GM19193 (cell line): ENCODE results near the gene TMEM147.

Experiments
- POLR2A ChIP-seq: IDR thresholded peaks from 4 replicates; pipeline ENCODE4 v1.6.1; 2011; ENCODE audit not compliant: insufficient read depth, insufficient read length; ENCODE audit errors: extremely low read depth

TMEM147 gene

DNA sequence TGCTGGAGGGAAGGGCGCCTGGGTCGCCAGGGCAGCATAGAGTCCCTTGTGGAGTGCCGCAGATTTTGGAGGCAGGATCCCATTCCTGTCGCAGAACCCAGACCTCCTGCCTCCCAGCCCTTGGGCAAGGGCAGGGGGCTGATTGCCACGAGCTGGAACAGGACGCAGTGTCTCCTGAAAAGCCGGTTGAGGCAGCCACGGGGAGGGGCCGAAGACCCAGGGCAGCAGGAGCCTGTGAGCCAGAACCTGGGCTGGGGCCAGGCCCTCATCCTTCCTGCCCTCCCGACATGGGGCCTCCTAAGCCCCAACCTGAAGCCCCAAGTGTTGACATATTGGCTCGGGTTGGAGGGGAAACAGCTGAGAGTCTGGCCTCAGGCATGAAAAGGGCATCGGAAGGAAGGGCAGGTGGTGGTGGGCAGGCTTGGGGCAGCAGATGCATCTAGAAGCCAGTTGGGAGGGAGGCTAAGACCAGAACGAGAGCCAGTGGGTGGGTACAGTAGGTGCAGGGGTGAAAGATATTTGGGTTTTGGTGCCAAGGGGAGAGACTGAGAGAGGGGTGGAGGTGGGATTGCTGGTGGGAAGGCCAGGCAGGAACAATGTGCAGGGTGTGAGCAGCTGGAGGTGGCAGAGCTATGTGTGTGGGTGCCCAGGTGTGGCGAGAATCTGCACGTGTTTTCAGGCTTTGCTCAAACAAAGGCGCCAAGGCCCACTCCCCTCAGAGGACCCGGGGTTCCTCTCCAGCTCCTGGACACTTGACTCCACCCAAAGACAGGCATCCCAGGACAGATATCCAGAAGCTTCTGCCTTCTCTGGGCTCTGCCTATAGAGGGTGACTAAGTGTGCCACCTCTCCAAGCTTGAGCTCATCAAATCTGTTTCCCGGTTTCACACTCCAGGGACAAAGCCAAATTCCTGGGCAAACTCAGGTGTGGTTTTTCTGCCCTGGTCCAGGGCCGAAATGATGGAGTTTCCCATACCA, 15.9 kb upstream of the TMEM147 start:
- TF ChIP-seq POLR2A, result no peak

DNA sequence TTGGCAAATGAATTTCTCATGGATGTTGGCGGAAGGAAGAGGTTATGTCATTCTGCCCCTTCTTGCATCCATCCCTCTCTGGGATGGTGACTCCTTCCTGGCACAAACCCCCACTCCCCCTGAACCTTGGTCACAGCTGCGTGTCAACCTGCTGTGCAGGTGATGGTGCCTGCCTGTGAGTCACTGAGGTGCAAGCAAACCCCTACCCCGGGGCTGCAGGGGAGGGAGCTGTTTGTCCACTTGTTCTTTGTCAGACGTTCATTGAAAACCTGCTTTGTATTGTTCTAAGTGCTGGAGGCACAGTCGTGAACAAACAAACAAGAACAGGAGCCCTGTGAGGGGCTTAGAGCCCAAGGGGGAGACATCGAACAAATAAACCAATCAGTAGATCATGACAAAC, 14.1 kb upstream of the TMEM147 start:
- TF ChIP-seq POLR2A, result no peak

DNA sequence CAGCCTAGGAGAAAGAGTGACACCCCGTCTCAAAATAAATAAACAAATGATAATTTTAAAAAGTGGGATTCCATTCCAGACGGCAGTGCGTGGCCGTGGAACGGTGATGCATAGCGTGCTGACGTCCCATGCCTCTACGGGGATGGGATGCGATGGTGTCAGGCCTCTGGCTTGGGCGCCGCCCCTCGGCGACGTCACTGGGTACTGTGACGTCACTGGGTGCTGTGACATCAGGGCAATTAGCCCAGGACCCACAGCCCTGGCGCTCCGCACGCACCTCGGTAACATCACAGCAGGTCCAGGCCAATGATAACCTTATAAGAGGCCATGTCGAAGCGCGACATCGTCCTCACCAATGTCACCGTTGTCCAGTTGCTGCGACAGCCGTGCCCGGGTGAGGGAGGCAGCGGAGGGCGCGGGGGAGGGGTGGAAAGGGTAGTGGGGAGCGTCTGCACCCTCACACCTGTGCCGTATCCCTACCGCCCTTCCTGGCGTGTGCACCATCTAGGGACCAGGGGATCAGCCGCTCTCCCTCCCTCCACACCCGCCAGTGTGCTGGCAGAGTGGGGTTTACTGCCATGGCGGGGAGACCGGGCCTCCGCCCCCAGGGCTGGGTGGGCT, 12.1 kb upstream of the TMEM147 start, which contains the start of gene GAPDHS:
Gene GAPDHS (plus strand): TSS at position 256 of the 621 bp plus-strand sequence. CDS start 72 bp downstream, at position 328.
- TF ChIP-seq POLR2A, result no peak

DNA sequence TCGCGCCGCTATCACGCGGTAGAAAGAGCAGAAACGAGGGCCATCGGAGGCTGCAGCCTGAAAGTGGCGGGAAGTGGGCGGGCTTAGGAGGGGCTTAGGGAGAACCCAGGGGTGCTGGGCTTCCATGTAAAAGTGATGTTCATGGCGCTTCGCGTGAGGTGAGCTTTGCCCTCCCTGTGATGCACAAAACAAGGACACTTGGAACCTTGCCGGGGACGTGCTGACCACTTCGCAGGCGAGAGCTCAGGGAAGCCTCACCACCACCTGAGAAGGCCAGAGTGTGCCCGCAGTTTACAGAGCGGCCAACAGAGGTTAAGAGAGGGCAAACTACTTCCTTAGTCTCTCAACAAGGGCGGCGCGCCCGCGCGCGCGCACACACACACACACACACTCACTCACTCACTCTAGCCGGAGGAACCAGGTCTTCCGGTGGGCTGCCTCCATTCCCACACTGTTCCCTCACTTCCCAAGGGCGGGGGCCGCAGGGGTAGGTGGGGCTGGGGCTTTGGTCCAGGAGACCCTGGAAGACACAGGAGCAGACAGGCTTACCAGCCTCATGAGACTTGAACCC, 11.5 kb upstream of the TMEM147 start:
- no peak for TF ChIP-seq POLR2A

DNA sequence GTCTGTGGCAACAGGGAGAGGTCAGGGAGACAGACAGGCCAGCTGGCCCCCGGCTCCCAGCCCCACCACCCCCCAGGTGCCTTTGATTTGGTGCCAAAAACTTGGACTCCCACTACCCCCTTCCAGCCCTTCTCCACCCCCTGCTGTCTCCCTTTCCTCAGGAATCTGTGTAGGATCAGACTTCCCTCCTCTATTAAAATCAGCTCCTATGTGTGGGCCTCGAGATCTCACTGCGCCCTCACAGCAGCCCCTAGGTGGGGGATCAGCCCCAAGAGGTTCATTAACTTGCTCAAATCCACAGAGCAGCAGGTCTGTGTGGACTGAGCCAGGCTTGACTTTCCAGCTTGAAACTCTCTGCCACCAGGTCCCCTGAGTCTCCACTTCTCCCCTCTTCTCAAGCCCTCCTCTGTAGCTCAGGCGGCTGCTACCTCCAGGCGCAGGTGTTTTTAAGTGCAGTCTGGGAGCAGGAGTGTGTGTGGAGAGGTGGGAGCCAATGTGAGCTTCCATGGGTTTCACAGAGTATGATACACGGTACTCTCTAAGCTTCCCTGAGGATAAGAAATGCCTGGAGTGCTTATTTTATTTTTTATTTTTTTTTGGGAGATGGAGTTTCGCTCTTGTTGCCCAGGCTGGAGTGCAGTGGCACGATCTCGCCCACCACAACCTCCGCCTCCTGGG, 10.5 kb upstream of the TMEM147 start:
- TF ChIP-seq POLR2A, result no peak

DNA sequence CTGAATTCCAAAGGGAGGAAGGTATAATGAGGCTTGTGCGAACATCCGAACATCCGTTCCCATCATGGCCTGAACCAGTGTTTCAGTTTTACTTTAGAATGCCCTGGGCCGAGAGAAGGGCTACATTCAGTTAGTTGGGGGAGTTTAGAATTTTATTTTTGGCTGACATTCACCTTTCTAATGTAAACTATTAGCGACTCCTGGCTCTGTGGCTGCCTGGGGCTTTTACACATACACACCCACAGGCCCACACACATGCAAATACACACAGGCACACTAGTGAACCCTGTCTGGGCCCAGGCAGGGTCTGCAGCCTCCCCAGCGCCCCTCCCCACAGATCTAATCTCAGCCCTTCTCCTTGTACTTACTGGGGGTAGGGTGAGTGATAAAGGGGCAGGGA, 6.1 kb upstream of the TMEM147 start:
- TF ChIP-seq POLR2A, result no peak

DNA sequence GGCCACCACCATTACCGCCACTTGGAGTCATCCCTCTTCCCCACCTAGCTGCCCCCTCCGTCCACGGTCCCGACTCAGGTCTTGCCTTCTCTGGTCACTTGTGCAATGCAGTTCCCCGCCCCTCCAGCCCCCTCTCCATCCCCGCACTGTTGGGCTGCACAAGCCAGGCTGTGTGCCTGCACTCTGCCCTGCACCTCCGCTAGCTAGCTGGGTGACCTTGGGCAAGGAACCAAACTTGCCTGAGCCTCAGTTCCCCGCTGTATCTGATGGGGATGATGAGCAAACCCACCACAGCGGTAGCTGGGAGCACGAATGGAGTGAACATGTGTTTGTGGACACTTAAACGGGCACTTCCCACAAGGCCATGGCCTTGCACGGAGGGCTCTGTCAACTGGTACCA, 5.6 kb upstream of the TMEM147 start:
- TF ChIP-seq POLR2A, result no peak

DNA sequence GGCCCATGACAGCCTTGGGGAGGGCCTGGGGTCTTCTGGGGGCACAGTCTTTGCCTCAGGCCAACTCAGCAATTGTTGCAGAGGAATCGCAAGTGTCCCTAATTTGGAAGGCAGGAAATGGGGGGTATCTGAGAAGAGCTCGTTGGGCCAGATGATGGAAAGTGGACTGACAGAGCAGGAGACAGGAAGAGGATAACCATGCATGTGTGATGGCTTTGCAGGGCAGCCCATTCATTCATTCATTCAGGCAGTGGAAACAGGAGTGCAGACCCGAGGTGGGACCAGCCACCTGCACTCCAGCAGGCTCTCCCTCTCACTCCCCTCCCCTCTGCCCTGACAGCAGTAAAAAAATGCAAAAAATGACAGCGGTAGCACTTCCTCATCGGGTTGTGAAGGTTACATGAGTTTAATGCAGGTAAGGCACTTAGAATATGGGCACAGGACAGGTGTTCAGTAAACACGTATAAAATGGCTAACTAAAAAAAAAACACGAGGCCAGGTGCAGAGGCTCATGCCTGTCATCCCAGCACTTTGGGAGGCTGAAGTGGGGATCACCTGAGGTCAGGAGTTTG, 5.0 kb upstream of the TMEM147 start:
- no peak for TF ChIP-seq POLR2A

DNA sequence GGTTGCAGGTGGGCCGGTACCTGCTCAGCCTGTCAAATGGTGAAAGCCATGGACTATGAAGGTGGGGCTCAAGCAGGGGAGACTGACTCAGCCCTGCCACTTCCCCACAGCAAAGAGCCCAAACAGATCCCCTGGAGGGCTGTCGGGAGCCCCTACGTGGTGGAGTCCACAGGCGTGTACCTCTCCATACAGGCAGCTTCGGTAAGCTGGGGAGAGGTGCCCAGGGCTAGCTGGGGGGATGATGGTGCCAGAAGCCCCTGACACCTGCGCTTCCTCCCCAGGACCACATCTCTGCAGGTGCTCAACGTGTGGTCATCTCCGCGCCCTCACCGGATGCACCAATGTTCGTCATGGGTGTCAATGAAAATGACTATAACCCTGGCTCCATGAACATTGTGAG, 3.2 kb upstream of the TMEM147 start:
- no peak for TF ChIP-seq POLR2A

DNA sequence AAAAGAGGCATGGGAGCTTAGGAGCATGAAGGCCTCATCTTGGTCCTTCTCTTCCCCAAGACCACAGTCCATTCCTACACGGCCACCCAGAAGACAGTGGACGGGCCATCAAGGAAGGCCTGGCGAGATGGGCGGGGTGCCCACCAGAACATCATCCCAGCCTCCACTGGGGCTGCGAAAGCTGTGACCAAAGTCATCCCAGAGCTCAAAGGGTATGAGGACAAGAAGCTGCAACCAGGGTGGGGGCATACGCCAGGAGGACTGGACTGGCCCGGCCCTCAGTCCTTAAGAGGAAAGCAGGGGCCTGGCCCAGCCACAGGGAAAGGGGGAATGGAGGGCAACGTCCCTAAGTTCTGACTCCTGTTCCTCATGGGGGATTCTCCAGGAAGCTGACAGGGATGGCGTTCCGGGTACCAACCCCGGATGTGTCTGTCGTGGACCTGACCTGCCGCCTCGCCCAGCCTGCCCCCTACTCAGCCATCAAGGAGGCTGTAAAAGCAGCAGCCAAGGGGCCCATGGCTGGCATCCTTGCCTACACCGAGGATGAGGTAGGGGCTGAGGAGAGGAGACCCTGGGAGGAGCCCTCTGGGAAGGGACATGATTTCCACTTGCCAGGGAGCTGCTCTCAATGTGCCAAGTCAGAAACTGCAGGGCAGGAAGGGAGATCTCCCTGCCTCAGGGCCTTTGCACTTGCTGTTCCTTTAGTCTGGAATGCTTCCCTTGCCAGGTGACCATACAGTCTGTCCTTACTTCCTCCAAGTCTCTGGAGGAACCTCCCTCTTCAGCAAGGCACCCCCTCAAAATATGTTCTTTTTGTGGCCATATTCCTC, 1.9 kb upstream of the TMEM147 start:
- TF ChIP-seq POLR2A, result no peak

DNA sequence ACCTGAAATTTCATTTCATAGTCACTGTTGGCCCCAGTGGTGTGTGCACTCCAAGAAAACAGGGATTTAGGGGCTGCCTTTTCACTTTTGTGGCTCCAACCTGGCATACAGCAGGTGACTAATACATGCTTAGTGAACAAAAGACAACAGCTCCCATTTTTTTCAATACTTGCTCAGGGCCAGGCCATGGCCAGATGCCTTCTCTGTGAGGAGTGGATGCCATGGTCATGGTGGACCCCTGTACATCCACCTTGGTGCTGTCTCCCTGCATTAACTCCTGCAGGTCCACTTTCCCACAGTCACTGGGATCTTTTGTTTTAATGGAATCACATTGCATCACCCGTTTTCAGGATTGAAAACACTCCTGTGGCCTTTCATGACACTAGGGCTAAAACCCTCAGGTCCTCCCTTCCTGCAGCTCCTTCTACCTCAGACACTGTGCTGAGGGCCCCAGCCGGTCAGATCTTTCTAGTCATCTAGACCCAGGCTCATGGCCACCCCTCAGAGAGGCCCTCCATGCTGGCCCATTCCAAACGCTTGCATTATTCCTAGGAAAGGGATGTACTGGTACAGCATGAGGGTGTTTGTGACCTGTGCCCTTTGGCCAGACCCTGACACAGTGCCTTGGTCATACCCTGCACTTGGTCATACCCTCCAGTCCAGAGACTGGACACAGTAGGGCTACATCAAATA, 1.2 kb upstream of the TMEM147 start:
- TF ChIP-seq POLR2A, result no peak

DNA sequence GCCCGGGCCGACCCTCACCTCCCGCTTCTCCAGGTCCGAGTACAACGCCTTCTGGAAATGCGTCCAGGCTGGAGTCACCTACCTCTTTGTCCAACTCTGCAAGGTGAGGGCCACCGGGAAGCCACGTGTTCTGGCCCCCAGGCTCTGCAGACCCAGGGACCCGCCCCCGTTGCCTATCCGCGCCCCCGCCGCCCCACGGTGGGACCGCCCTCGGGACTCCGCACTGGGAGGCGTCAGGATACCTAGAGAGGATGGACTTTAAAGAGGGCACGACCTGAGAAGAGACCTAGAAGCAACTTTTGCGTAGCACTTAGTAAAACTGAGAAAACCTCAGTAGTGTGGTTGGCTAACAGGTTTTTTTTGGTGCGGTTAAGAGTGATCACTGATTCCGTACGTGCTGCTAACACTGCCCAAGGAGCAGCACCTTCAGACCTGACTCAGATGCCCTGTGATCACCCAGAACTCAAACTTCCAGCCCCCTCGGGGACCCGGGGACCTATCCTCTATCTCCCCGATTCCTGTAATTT, 492 bp downstream of the TMEM147 start:
- no peak for TF ChIP-seq POLR2A

DNA sequence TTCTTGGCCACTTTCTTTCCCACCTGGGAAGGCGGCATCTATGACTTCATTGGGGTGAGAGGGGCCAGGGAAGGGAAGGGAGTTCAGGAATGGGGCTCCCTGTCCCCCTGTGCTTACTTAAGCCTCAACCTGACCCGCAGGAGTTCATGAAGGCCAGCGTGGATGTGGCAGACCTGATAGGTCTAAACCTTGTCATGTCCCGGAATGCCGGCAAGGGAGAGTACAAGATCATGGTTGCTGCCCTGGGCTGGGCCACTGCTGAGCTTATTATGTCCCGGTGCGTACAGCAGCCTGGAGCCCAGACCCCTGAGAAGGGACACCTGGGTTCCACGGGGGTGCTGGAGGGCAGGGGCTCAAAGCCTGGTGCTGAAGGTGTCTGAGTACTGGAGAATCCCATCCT, 1.1 kb downstream of the TMEM147 start:
- TF ChIP-seq POLR2A, result no peak
